RWPE2 (cell line): Measurements from ENCODE around the gene ADAM12.

ENCODE experiments used
- ATAC-seq: fragments of 200-7000 bp; cut with Tn5 transposase; 3 replicates; pipeline ENCODE4 v1.9.1; 2021; ENCODE audit warnings: low read depth
- DNase-seq: peaks from one replicate; pipeline ENCODE4 v3.0.0-alpha.2; 2020; ENCODE audit warnings: low spot score
- H3K27ac ChIP-seq: fragments of 450-650 bp; 2 replicates; pipeline ENCODE4 v1.5.1; 2017; ENCODE audit warnings: mild to moderate bottlenecking; ENCODE audit not compliant: poor library complexity, severe bottlenecking
- H3K27me3 ChIP-seq: fragments of 250-450 bp; sonication (Bioruptor Pico); 2 replicates; pipeline ENCODE4 v1.5.1; 2021; ENCODE audit warnings: mild to moderate bottlenecking, moderate library complexity; ENCODE audit not compliant: insufficient read depth, poor library complexity, severe bottlenecking
- H3K36me3 ChIP-seq: fragments of 250-450 bp; sonication (Bioruptor Pico); 2 replicates; pipeline ENCODE4 v1.5.1; 2020; ENCODE audit warnings: low read depth, mild to moderate bottlenecking, moderate library complexity
- H3K4me1 ChIP-seq: fragments of 250-450 bp; sonication (Bioruptor Pico); 2 replicates; pipeline ENCODE4 v1.5.1; 2021; ENCODE audit warnings: mild to moderate bottlenecking, moderate library complexity; ENCODE audit not compliant: insufficient read depth, poor library complexity, severe bottlenecking
- H3K4me3 ChIP-seq: fragments of 250-450 bp; sonication (Bioruptor Pico); 2 replicates; pipeline ENCODE4 v1.5.1; 2021; ENCODE audit warnings: mild to moderate bottlenecking, moderate library complexity; ENCODE audit not compliant: severe bottlenecking
- H3K9me3 ChIP-seq: fragments of 250-450 bp; sonication (Bioruptor Pico); 2 replicates; pipeline ENCODE4 v1.5.1; 2021; ENCODE audit warnings: mild to moderate bottlenecking, moderate library complexity; ENCODE audit not compliant: severe bottlenecking
- CTCF ChIP-seq: fragments of 450-650 bp; IDR thresholded peaks from one replicate; pipeline ENCODE4 v1.5.1; 2017; ENCODE audit warnings: mild to moderate bottlenecking, moderate library complexity; ENCODE audit not compliant: poor library complexity, severe bottlenecking

The ADAM12 gene

GRCh38 chr10:126041117-126041516, 347.2 kb downstream of the ADAM12 start:
- Histone ChIP-seq H3K27ac (no peak overlapping the region), H3K4me1 (no peaks in the 10 kb centered on the region), H3K9me3 (no peaks in the 10 kb centered on the region), H3K4me3 (no peak overlapping the region), H3K36me3 (no peaks in the 10 kb centered on the region), H3K27me3 (no peaks in the 10 kb centered on the region)
- TF ChIP-seq CTCF, result no peak
- DNase-seq (no peak), ATAC-seq (no peak)

DNA sequence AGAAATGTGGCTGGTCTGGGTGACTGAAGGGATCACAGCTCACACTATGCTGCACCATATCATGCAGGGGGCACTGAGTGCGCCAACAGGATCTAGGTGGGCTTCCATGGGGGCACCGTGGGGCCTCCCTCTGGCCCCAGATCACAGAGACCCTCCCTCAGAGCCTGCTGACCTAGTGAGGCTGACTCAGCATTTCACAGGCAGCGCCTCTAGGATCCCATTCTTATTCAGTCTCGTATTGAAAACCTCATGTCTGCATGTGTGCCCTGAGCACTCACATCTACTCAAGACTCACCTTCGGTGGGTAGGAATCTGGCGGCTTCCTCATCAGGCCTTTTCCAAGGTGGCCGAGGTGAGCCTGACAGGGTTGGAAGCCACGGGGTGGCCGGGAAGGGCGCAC, 350.3 kb downstream of the ADAM12 start:
- H3K27ac ChIP-seq, result no peak overlapping the region
- H3K27me3 ChIP-seq, result no peaks in the 10 kb centered on the region
- DNase-seq (no peak), ATAC-seq (no peak)
- no peak for TF ChIP-seq CTCF
- H3K4me1 ChIP-seq, result no peaks in the 10 kb centered on the region
- no peak overlapping the region for H3K4me3 ChIP-seq
- no peaks in the 10 kb centered on the region for H3K9me3 ChIP-seq
- no peaks in the 10 kb centered on the region for H3K36me3 ChIP-seq

DNA sequence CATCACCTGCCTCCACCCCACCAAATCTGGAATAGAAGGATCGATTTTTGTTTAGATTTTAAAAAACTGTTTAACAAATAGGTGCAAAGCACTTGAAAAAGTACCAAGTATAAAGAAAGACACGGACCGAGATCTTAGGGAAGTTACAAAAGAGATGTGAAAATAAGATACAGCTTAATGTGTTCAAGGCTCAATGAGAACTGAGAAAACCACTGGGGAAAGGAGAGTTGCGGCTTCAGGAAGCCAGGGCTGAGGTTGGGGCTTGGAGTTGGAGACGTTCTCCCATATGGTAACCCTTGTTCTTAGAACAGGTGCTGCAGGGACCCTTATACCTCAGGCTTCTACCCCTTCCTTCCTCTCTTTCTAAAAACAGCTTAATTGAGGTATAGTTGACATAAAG, 351.8 kb downstream of the ADAM12 start:
- Histone ChIP-seq H3K4me3 (no peak overlapping the region), H3K27ac (no peak overlapping the region), H3K4me1 (no peaks in the 10 kb centered on the region), H3K9me3 (no peaks in the 10 kb centered on the region), H3K36me3 (no peaks in the 10 kb centered on the region), H3K27me3 (no peaks in the 10 kb centered on the region)
- ATAC-seq (no peak), DNase-seq (no peak)
- no peak for TF ChIP-seq CTCF

- Histone ChIP-seq H3K36me3 (no peaks in the 10 kb centered on the region), H3K27me3 (no peaks in the 10 kb centered on the region), H3K4me1 (no peaks in the 10 kb centered on the region), H3K27ac (no peak overlapping the region), H3K4me3 (no peak overlapping the region), H3K9me3 (no peaks in the 10 kb centered on the region)
- no peak for TF ChIP-seq CTCF
- DNase-seq (no peak), ATAC-seq (no peak)
Measured at GRCh38 chr10:126034586-126034985, 353.7 kb downstream of the ADAM12 start.

GRCh38 chr10:126029999-126030398, 358.3 kb downstream of the ADAM12 start:
- H3K27ac ChIP-seq, result no peak overlapping the region
- no peaks in the 10 kb centered on the region for H3K36me3 ChIP-seq
- no peak for TF ChIP-seq CTCF
- DNase-seq, result no peak
- ATAC-seq, result no peak
- no peaks in the 10 kb centered on the region for H3K9me3 ChIP-seq
- no peaks in the 10 kb centered on the region for H3K4me1 ChIP-seq
- no peak overlapping the region for H3K4me3 ChIP-seq
- H3K27me3 ChIP-seq, result no peaks in the 10 kb centered on the region
